MG63 (cell line): ENCODE data around the gene SDCCAG8. TPM values are rescaled to one million over a fixed set of nuclear protein-coding genes. Genes with fewer than 3 reads are reported as not detected.

ENCODE experiments used
- DNase-seq: peaks from one replicate; pipeline ENCODE4 v3.0.0-alpha.2; 2020
- H3K27me3 ChIP-seq: fragments of 250-450 bp; sonication (Bioruptor Pico); 2 replicates; pipeline ENCODE4 v1.5.1; 2020; ENCODE audit warnings: mild to moderate bottlenecking, moderate library complexity
- H3K36me3 ChIP-seq: fragments of 250-450 bp; sonication (Bioruptor Pico); 2 replicates; pipeline ENCODE4 v1.5.1; 2020; ENCODE audit warnings: mild to moderate bottlenecking, moderate library complexity
- H3K4me3 ChIP-seq: fragments of 250-450 bp; sonication (Bioruptor Pico); 2 replicates; pipeline ENCODE4 v1.5.1; 2020; ENCODE audit warnings: mild to moderate bottlenecking, moderate library complexity
- H3K9me3 ChIP-seq: fragments of 250-450 bp; sonication (Bioruptor Pico); 2 replicates; pipeline ENCODE4 v1.5.1; 2020; ENCODE audit warnings: mild to moderate bottlenecking, moderate library complexity
- total RNA-seq: library from RNA; depleted of rRNA; stranded (reverse); fragments of >200 nt; shearing (Covaris generic); gene quantifications from 2 replicates; pipeline ENCODE4 v1.2.3, GENCODE V29; 2014; ENCODE audit warnings: low replicate concordance

The SDCCAG8 gene
- total RNA-seq, 1 experiment from 2014 or later, result 19.2 TPM

DNA sequence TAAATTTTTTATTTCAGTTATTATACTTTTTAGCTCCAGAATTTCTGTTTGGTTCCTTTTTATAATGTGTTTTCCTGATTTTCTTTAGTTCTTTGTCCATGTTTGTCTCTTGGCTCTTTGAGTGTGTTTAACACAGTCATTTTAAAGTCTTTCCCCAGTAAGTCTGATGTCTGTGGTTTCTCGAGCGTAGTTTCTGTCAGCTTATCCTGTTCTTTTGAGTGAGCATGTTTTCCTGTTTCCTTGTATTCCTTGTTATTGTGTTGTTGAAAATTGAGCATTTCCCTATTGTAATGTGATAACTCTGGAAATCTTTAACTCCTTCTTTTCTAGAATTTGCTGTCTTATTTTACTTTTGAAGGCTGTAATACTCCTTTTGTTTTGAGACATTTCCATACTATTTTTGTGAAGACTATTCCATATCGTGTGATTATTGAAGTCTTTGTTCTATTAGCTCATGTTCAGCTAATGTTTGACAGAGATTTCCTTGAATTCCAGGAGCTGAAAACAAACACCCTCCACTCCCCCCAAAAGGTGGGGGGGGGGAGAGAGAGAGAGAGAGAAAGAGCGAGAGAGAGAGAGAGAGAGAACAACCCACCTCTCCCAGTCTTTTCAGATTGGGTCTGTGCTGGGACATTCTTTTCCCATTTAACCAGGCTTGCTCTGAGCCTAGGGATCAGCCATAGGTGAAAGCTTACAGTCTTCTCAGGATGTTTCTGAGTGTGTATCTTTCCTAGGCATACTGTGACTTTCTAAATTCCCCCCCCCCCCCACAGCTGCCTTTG, 38.3 kb downstream of the SDCCAG8 start:
- Histone ChIP-seq H3K27me3 (no peaks in the 10 kb centered on the region), H3K36me3 (peaks cover 19% of the 10 kb centered on the region), H3K4me3 (no peak overlapping the region), H3K9me3 (peaks cover 5% of the 10 kb centered on the region; the same call in 1 of the 2 replicates)
- no peak for DNase-seq

GRCh38 chr1:243294723-243295121, 38.9 kb downstream of the SDCCAG8 start:
- Histone ChIP-seq H3K36me3 (peaks cover 16% of the 10 kb centered on the region), H3K4me3 (no peak overlapping the region)
- DNase-seq, result no peak

GRCh38 chr1:243299069-243299468, 43.2 kb downstream of the SDCCAG8 start:
- no peak overlapping the region for H3K4me3 ChIP-seq
- peaks cover 6% of the 10 kb centered on the region for H3K36me3 ChIP-seq
- peaks cover 7% of the 10 kb centered on the region for H3K9me3 ChIP-seq
- DNase-seq, result no peak
- no peaks in the 10 kb centered on the region for H3K27me3 ChIP-seq

More at GRCh38 chr1:243294723-243295121, 38.9 kb downstream of the SDCCAG8 start:
- Histone ChIP-seq H3K9me3 (peaks cover 5% of the 10 kb centered on the region; the same call in 1 of the 2 replicates), H3K27me3 (no peaks in the 10 kb centered on the region)

DNA sequence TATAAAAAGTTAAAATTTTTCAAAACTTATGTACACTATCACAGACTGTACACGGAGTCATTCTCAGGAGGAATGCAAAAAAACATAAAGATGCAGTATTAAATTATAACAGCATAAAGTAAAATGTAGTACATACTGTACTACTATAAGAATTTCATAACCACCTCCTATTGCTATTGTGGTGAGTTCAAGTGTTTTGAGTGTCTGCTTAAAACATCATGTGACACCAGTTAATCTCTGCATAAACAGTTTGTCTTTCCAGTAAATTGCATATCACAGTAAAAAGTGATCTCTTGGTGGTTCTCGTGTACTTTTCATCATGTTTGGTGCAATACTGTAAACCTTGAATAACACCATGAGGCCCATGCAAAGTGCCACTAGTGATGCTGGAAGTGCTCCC, 45.2 kb downstream of the SDCCAG8 start:
- Histone ChIP-seq H3K36me3 (peaks cover 6% of the 10 kb centered on the region), H3K27me3 (no peaks in the 10 kb centered on the region), H3K4me3 (no peak overlapping the region), H3K9me3 (peaks cover 7% of the 10 kb centered on the region)
- no peak for DNase-seq

GRCh38 chr1:243311809-243312208, 56.0 kb downstream of the SDCCAG8 start:
- H3K27me3 ChIP-seq, result no peaks in the 10 kb centered on the region
- H3K9me3 ChIP-seq, result no peaks in the 10 kb centered on the region
- peaks cover 6% of the 10 kb centered on the region; the same call in 1 of the 2 replicates for H3K36me3 ChIP-seq
- no peak for DNase-seq
- no peak overlapping the region for H3K4me3 ChIP-seq

DNA sequence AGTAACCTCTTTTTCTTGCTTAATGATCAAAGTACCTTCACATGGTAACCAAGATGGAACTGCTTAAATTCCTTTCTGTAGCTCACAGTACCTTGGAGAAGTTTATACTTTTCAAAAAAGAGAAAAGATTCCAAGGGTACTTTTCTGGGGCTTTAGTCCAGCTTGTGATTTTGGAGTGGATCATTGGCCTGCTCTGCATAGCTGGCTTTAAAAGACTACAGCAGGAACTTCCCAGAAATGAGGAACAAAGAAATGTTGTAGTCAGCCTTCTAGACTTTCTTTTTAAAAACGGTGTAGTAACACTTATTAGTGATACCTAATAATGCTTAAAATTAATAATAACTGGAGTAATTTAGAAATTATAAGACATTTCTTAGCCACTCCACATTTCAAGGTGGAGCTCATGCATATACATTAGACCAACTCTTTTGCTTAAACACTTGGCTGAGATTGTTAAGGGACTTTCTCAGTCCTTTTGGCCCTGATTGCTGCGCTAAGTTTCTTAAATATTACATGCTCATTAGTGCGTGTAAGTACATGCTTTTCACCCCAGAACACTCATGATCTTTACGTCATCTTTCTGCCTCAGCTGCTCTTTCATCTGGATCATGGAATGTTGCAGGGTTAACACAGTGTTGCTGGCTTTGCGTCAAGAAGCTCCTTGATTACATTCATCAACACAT, 57.3 kb downstream of the SDCCAG8 start:
- Histone ChIP-seq H3K9me3 (no peaks in the 10 kb centered on the region), H3K4me3 (no peak overlapping the region), H3K27me3 (no peaks in the 10 kb centered on the region), H3K36me3 (peaks cover 8% of the 10 kb centered on the region)
- no peak for DNase-seq

GRCh38 chr1:243313635-243314536, 58.0 kb downstream of the SDCCAG8 start:
- no peaks in the 10 kb centered on the region for H3K27me3 ChIP-seq
- H3K36me3 ChIP-seq, result peaks cover 8% of the 10 kb centered on the region
- no peak for DNase-seq
- no peaks in the 10 kb centered on the region for H3K9me3 ChIP-seq
- H3K4me3 ChIP-seq, result no peak overlapping the region

DNA sequence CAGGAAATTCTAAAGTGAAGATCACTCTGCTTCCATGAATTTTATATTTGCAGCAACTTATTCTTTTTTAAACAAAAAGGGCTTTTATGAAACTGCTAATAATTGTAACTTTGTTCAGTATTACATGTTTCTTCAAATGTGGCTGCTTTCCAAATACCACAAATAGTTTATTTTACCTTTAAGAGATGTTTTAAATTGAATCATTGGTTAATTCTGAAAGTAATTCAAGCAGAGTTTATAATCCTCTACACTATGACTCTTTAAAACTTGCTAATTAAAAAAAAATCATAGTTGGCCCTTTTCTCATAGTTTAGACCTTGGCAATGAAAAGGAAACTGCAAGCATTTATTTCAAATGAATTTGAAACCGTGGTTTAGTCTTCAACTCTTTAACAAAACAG, 59.6 kb downstream of the SDCCAG8 start:
- Histone ChIP-seq H3K9me3 (no peaks in the 10 kb centered on the region), H3K36me3 (peaks cover 8% of the 10 kb centered on the region), H3K4me3 (no peak overlapping the region), H3K27me3 (no peaks in the 10 kb centered on the region)
- DNase-seq, result no peak

- DNase-seq, result no peak
- Histone ChIP-seq H3K36me3 (peaks cover 8% of the 10 kb centered on the region), H3K27me3 (no peaks in the 10 kb centered on the region), H3K9me3 (no peaks in the 10 kb centered on the region), H3K4me3 (no peak overlapping the region)
These were observed 60.1 kb downstream of the SDCCAG8 start for GRCh38 chr1:243315893-243316292.

DNA sequence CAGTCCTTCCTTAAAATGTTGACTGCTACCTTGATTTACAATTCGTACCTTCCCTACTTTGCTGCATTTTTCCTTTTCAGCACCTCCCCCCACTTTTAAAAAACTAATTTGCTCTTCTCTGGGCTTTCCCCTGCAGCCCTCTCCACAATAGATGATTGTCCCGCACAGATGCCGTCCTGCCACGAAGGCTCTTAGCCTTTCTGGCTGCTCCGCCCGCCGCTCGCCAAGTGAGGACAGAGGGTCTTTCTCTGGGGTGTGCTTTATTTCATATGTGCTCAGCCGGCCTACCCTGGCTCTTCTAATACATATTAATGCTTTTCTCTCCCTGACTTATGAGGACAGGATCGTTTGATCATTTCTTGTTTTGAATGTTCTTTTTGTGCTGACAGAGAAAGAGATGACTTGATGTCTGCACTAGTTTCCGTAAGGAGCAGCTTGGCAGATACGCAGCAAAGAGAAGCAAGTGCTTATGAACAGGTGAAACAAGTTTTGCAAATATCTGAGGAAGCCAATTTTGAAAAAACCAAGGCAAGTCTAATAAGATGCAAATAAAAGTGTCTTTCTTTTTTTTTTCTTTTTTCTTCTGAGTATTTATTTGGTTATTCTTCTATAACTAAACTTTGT, 60.6 kb downstream of the SDCCAG8 start:
- no peak for DNase-seq
- no peaks in the 10 kb centered on the region for H3K9me3 ChIP-seq
- no peaks in the 10 kb centered on the region for H3K27me3 ChIP-seq
- H3K4me3 ChIP-seq, result no peak overlapping the region
- H3K36me3 ChIP-seq, result peaks cover 8% of the 10 kb centered on the region

DNA sequence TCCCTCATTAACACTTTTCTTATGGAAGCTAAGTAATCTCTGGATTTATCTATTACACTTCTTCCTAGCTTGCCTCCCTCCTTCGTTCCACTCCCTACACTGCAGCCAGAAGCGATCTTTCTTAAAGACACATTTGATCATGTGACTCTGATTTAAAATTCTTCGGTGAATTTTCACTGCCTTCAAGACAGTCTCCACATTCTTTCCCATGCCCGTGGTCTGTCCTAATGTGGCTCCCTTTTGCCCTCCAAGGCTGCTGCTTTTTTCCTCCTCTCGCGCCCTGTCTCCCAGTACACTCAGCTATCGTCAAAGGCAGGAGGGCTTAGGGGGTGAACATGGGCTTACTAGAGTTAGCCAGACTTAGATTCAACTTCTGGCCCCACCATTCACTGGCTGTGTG, 64.4 kb downstream of the SDCCAG8 start:
- Histone ChIP-seq H3K27me3 (no peaks in the 10 kb centered on the region), H3K36me3 (peaks cover 8% of the 10 kb centered on the region), H3K9me3 (no peaks in the 10 kb centered on the region), H3K4me3 (no peak overlapping the region)
- DNase-seq, result no peak

DNA sequence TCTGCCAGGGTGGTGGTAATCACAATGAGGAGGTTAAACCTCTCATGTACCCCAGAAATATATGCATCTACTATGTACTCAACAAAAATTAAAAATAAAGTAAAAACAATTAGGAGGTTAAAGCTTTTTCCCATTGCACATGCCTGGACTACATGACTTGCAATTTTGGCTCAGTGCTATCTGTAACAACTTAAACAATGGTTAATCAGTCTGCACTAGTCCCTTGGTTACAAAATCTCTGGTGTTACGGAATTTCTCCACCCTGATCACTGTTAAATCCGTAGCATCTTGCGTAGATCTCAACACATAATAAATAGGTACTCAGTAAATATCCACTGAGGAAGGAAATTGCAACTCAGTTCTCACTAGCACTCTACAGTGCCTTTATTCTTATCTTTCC, 66.5 kb downstream of the SDCCAG8 start:
- Histone ChIP-seq H3K4me3 (no peak overlapping the region), H3K36me3 (peaks cover 8% of the 10 kb centered on the region), H3K27me3 (no peaks in the 10 kb centered on the region), H3K9me3 (no peaks in the 10 kb centered on the region)
- no peak for DNase-seq

- Histone ChIP-seq H3K9me3 (no peaks in the 10 kb centered on the region), H3K27me3 (no peaks in the 10 kb centered on the region), H3K4me3 (no peak overlapping the region), H3K36me3 (no peaks in the 10 kb centered on the region)
- no peak for DNase-seq
These were observed 67.7 kb downstream of the SDCCAG8 start for GRCh38 chr1:243323491-243323890.

DNA sequence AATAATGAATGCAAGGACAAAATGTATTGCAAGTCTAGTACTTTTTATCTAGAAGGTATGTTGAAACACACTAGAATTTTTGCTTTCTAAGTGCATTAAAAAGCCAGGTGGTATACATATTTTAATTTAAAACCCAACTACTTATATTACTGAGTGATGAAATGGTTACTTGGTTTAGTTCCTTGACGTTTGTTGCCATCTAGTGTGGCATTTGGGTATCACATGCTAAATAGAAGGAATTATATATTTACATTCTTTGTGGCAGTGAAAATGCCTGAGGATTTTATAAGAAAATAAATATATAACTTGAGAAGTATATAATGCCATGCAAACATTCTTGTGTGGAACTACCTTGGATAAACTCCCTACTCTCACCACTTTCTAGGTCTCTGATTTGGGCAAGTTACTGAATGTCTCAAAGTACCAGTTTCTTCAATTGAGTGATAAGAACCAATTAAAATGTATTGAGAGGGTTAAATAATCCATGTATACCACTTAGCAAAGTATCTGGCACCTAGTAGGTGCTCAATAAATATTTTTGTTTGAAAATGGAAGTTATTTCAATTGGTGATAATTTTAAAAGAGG, 69.6 kb downstream of the SDCCAG8 start:
- H3K4me3 ChIP-seq, result no peak overlapping the region
- no peak for DNase-seq
- H3K36me3 ChIP-seq, result peaks cover 2% of the 10 kb centered on the region; the same call in 1 of the 2 replicates
- no peaks in the 10 kb centered on the region for H3K27me3 ChIP-seq
- no peaks in the 10 kb centered on the region for H3K9me3 ChIP-seq

DNA sequence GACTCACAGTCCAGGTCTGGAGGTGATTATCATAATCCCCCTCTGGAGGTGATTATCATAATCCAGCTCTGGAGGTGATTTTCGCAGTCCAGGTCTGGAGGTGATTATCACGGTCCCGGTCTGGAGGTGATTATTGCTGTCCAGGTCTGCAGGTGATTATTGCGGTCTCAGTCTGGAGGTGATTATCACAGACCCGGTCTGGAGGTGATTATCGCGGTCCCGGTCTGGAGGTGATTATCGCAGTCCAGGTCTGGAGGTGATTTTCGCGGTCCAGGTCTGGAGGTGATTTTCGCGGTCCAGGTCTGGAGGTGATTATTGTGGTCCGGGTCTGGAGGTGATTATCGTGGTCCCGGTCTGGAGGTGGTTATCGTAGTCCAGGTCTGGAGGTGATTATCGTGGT, 76.6 kb downstream of the SDCCAG8 start:
- Histone ChIP-seq H3K36me3 (peaks cover 10% of the 10 kb centered on the region), H3K9me3 (no peaks in the 10 kb centered on the region), H3K4me3 (no peak overlapping the region), H3K27me3 (no peaks in the 10 kb centered on the region)
- no peak for DNase-seq

DNA sequence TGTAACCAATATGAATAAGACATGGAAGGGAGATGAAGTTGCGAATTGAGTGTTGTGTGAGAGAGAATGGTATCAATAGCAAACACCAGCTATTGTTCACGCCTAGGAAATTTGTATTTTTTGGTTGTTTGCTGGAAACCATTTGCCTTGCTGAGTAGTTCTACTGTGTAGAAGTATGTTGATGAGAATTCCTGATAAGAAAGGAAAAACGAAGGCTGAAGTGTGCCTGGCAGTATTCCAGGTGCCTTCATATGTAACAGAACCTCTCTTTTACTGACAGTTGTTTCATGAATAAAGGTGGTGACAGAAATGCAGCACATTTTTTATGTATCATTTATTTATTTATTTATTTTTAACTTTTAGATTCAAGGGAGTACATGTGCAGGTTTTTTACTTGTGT, 79.5 kb downstream of the SDCCAG8 start:
- DNase-seq, result no peak
- no peaks in the 10 kb centered on the region for H3K9me3 ChIP-seq
- H3K27me3 ChIP-seq, result no peaks in the 10 kb centered on the region
- H3K4me3 ChIP-seq, result no peak overlapping the region
- peaks cover 8% of the 10 kb centered on the region for H3K36me3 ChIP-seq
